IMR-90 (cell line): ENCODE measurements around the gene RASSF5. TPM values are rescaled to one million over a fixed set of nuclear protein-coding genes. Genes with fewer than 3 reads are reported as not detected.

Experiments
- ATAC-seq: fragments of 200-7000 bp; cut with Tn5 transposase; 2 replicates; pipeline ENCODE4 v1.9.1; 2020; ENCODE audit warnings: low read depth, mild to moderate bottlenecking, moderate library complexity
- BruUV-seq: library from RNA; stranded (reverse); fragments of 400-500 nt; replicated peaks from 2 replicates; lab custom pipeline; 2021; lab: Mats Ljungman, UMichigan
- CTCF ChIA-PET: fragments of 300-600 bp; formaldehyde crosslinking; extraction: SDS; loops from one replicate; lab custom pipeline; 2021; ENCODE audit warnings: antibody characterized with exemption; lab: Yijun Ruan, JAX
- POLR2A ChIA-PET: fragments of 300-600 bp; sonication (Branson Sonifier 250); formaldehyde crosslinking; loops from one replicate; lab custom pipeline; 2022; ENCODE audit warnings: antibody characterized with exemption; ENCODE audit not compliant: unreplicated experiment; lab: Charles Lee
- DNase-seq: peaks from one replicate; pipeline ENCODE4 v3.0.0; 2013
- H2AFZ ChIP-seq: replicated peaks from 2 replicates; pipeline ENCODE3; 2013; ENCODE audit warnings: low read length, mild to moderate bottlenecking; ENCODE audit not compliant: poor library complexity
- H2AK5ac ChIP-seq: 2 replicates; pipeline ENCODE4 v1.6.1; 2013; ENCODE audit warnings: low read depth, low read length, inconsistent platforms
- H2AK9ac ChIP-seq: replicated peaks from 2 replicates; pipeline ENCODE3; 2013; ENCODE audit warnings: mild to moderate bottlenecking, low read depth, low read length, moderate library complexity; ENCODE audit not compliant: poor library complexity
- H2BK120ac ChIP-seq: 2 replicates; pipeline ENCODE4 v1.6.1; 2013; ENCODE audit warnings: low read depth, low read length, inconsistent platforms
- H2BK15ac ChIP-seq: 3 replicates; pipeline ENCODE4 v1.6.1; 2013; ENCODE audit warnings: low read depth, low read length, inconsistent platforms
- H2BK20ac ChIP-seq: 2 replicates; pipeline ENCODE4 v1.6.1; 2013; ENCODE audit warnings: low read depth, mild to moderate bottlenecking, inconsistent platforms, low read length, moderate library complexity
- H2BK5ac ChIP-seq: 2 replicates; pipeline ENCODE4 v1.6.1; 2013; ENCODE audit warnings: mild to moderate bottlenecking, low read depth, low read length, inconsistent platforms; ENCODE audit not compliant: poor library complexity, severe bottlenecking
- H3K14ac ChIP-seq: replicated peaks from 2 replicates; pipeline ENCODE4 v1.6.1; 2013; ENCODE audit warnings: low read depth, low read length, inconsistent platforms
- H3K18ac ChIP-seq: 2 replicates; pipeline ENCODE4 v1.6.1; 2013; ENCODE audit warnings: low read depth, low read length, control low read depth
- H3K23ac ChIP-seq: 2 replicates; pipeline ENCODE4 v1.6.1; 2013; ENCODE audit warnings: low read depth, low read length, inconsistent platforms
- H3K27ac ChIP-seq: 2 replicates; pipeline ENCODE4 v1.5.1; 2013; ENCODE audit warnings: mild to moderate bottlenecking, control low read depth, low read length; ENCODE audit not compliant: insufficient read depth
- H3K27me3 ChIP-seq: 2 replicates; pipeline ENCODE4 v1.6.1; 2013; ENCODE audit warnings: low read length; ENCODE audit not compliant: control insufficient read depth, insufficient read depth
- H3K36me3 ChIP-seq: 2 replicates; pipeline ENCODE4 v1.6.1; 2013; ENCODE audit warnings: low read length, mixed read lengths; ENCODE audit not compliant: control insufficient read depth, insufficient read depth
- H3K4ac ChIP-seq: 2 replicates; pipeline ENCODE4 v1.6.1; 2013; ENCODE audit warnings: low read depth, low read length, inconsistent platforms
- H3K4me1 ChIP-seq: 2 replicates; pipeline ENCODE4 v1.6.1; 2013; ENCODE audit warnings: low read length, mixed read lengths; ENCODE audit not compliant: control insufficient read depth, insufficient read depth
- H3K4me2 ChIP-seq: 2 replicates; pipeline ENCODE4 v1.6.1; 2013; ENCODE audit warnings: low read depth, mild to moderate bottlenecking, control low read depth, low read length, moderate library complexity
- H3K4me3 ChIP-seq: 2 replicates; pipeline ENCODE4 v1.5.1; 2013; ENCODE audit warnings: low read depth, mild to moderate bottlenecking, control low read depth, low read length, moderate library complexity; ENCODE audit not compliant: insufficient read depth
- H3K56ac ChIP-seq: 2 replicates; pipeline ENCODE4 v1.6.1; 2013; ENCODE audit warnings: low read length, inconsistent platforms; ENCODE audit not compliant: insufficient read depth; ENCODE audit errors: extremely low read depth
- H3K79me1 ChIP-seq, 2 experiments: 2 replicates each; pipeline ENCODE4 v1.6.1; 2013; ENCODE audit warnings: low read length in 2 of 2, inconsistent platforms in 1 of 2, low read depth in 1 of 2
- H3K9ac ChIP-seq: 2 replicates; pipeline ENCODE4 v1.6.1; 2013; ENCODE audit warnings: low read depth, low read length, control low read depth
- H3K9me1 ChIP-seq: 2 replicates; pipeline ENCODE4 v1.6.1; 2013; ENCODE audit warnings: low read length, inconsistent platforms; ENCODE audit not compliant: insufficient read depth
- H3K9me3 ChIP-seq: 2 replicates; pipeline ENCODE4 v1.6.1; 2013; ENCODE audit warnings: low read length; ENCODE audit not compliant: control insufficient read depth, insufficient read depth
- H4K20me1 ChIP-seq: 2 replicates; pipeline ENCODE4 v1.6.1; 2013; ENCODE audit warnings: low read length, inconsistent platforms; ENCODE audit not compliant: insufficient read depth
- H4K5ac ChIP-seq: 2 replicates; pipeline ENCODE4 v1.6.1; 2013; ENCODE audit warnings: mild to moderate bottlenecking, low read depth, low read length, control low read depth
- H4K8ac ChIP-seq, 2 experiments: 2 replicates each; pipeline ENCODE4 v1.6.1; 2013; ENCODE audit warnings: low read depth in 2 of 2, low read length in 2 of 2, control low read depth in 1 of 2, inconsistent platforms in 1 of 2
- H4K91ac ChIP-seq: 2 replicates; pipeline ENCODE4 v1.6.1; 2013; ENCODE audit warnings: low read depth, low read length, inconsistent platforms; ENCODE audit not compliant: insufficient read depth
- BHLHE40 ChIP-seq: fragments of 150-350 bp; IDR thresholded peaks from 2 replicates; pipeline ENCODE4 v1.6.1; 2016; ENCODE audit warnings: mild to moderate bottlenecking, low read depth, low read length
- CEBPB ChIP-seq: IDR thresholded peaks from 2 replicates; pipeline ENCODE4 v1.6.1; 2012; ENCODE audit warnings: low read depth, low read length, improper control_type of control experiment
- CHD1 ChIP-seq: IDR thresholded peaks from 2 replicates; pipeline ENCODE4 v1.6.1; 2012; ENCODE audit warnings: low read depth, low read length, improper control_type of control experiment
- CTCF ChIP-seq: conservative IDR thresholded peaks from 2 replicates; pipeline ENCODE4 v1.5.1; 2012; ENCODE audit warnings: mild to moderate bottlenecking, low read depth, low read length, improper control_type of control experiment
- FOS ChIP-seq: fragments of 150-350 bp; IDR thresholded peaks from 2 replicates; pipeline ENCODE4 v1.6.1; 2016; ENCODE audit warnings: low read depth, low read length
- MAFK ChIP-seq: IDR thresholded peaks from 2 replicates; pipeline ENCODE4 v1.6.1; 2012; ENCODE audit warnings: low read depth, low read length, improper control_type of control experiment
- MAZ ChIP-seq: IDR thresholded peaks from 2 replicates; pipeline ENCODE4 v1.6.1; 2012; ENCODE audit warnings: low read depth, mild to moderate bottlenecking, low read length, improper control_type of control experiment, moderate library complexity, borderline replicate concordance
- MXI1 ChIP-seq: IDR thresholded peaks from 2 replicates; pipeline ENCODE4 v1.6.1; 2012; ENCODE audit warnings: low read depth, mild to moderate bottlenecking, low read length, moderate library complexity, borderline replicate concordance
- NFE2L2 ChIP-seq: fragments of 150-350 bp; IDR thresholded peaks from 2 replicates; pipeline ENCODE4 v1.6.1; 2016; ENCODE audit warnings: low read depth, mild to moderate bottlenecking, low read length
- POLR2A ChIP-seq: IDR thresholded peaks from 2 replicates; pipeline ENCODE4 v1.6.1; 2012; ENCODE audit warnings: mild to moderate bottlenecking, low read depth, low read length
- RAD21 ChIP-seq: IDR thresholded peaks from 2 replicates; pipeline ENCODE4 v1.6.1; 2012; ENCODE audit warnings: low read length, improper control_type of control experiment
- RCOR1 ChIP-seq: IDR thresholded peaks from 2 replicates; pipeline ENCODE4 v1.6.1; 2012; ENCODE audit warnings: mild to moderate bottlenecking, low read length, improper control_type of control experiment; ENCODE audit not compliant: insufficient replicate concordance
- RFX5 ChIP-seq: IDR thresholded peaks from 2 replicates; pipeline ENCODE4 v1.8.0; 2012; ENCODE audit warnings: low read depth, mild to moderate bottlenecking, low read length, moderate library complexity
- SMC3 ChIP-seq: fragments of 150-350 bp; IDR thresholded peaks from 2 replicates; pipeline ENCODE4 v1.6.1; 2016; ENCODE audit warnings: low read depth, mild to moderate bottlenecking, antibody characterized with exemption, low read length, moderate library complexity
- USF2 ChIP-seq: fragments of 150-350 bp; IDR thresholded peaks from 2 replicates; pipeline ENCODE4 v1.6.1; 2017; ENCODE audit warnings: mild to moderate bottlenecking, antibody characterized with exemption, low read length, low read depth
- WGBS, 2 experiments: methylation state at CpG; one replicate each; pipeline versions ENCODE4 v1.1.5 to v1.1.7; 2013; ENCODE audit warnings: missing lambda C conversion rate in 2 of 2; ENCODE audit not compliant: insufficient read length in 1 of 2; ENCODE audit errors: extremely low coverage in 2 of 2; 5-methylcytosine and 5-hydroxymethylcytosine counted together
- dilution Hi-C: fragments of 300-500 bp; cut with HindIII; formaldehyde crosslinking; loops from one replicate; pipeline ENCODE4 v1.14.3; 2018; ENCODE audit warnings: low sequenced_read_pairs; ENCODE audit not compliant: unreplicated experiment
- in situ Hi-C: fragments of 300-500 bp; cut with MboI; formaldehyde crosslinking; loops from 3 replicates; pipeline ENCODE4 v1.14.3; 2019; ENCODE audit warnings: low sequenced_read_pairs, inconsistent platforms, mixed read lengths
- intact Hi-C: fragments of 100-400 bp; cut with micrococcal nuclease; formaldehyde crosslinking; loops from 2 replicates; pipeline ENCODE4 v1.10.0; 2022
- polyA plus RNA-seq, 3 experiments: library from polyadenylated mRNA; depleted of rRNA; stranded (reverse); fragments of >200 nt; gene quantifications; 2 replicates each; pipeline ENCODE4 v1.2.3, GENCODE V29; 2012; ENCODE audit warnings: low replicate concordance in 1 of 3
- total RNA-seq: library from RNA; depleted of rRNA; stranded (reverse); fragments of >200 nt; gene quantifications from 2 replicates; pipeline ENCODE4 v1.2.3, GENCODE V29; 2012
- TF ChIP-seq, protein P1 (sequence below): fragments of 150-350 bp; IDR thresholded peaks from 2 replicates; pipeline ENCODE4 v1.6.1; 2016; ENCODE audit warnings: low read depth, mild to moderate bottlenecking, low read length, moderate library complexity, borderline replicate concordance

Gene RASSF5
- total and polyA plus RNA-seq, 2 of the 4 experiments (the other 2 are of a cell fraction): 0.18 to 1.1 TPM

DNA sequence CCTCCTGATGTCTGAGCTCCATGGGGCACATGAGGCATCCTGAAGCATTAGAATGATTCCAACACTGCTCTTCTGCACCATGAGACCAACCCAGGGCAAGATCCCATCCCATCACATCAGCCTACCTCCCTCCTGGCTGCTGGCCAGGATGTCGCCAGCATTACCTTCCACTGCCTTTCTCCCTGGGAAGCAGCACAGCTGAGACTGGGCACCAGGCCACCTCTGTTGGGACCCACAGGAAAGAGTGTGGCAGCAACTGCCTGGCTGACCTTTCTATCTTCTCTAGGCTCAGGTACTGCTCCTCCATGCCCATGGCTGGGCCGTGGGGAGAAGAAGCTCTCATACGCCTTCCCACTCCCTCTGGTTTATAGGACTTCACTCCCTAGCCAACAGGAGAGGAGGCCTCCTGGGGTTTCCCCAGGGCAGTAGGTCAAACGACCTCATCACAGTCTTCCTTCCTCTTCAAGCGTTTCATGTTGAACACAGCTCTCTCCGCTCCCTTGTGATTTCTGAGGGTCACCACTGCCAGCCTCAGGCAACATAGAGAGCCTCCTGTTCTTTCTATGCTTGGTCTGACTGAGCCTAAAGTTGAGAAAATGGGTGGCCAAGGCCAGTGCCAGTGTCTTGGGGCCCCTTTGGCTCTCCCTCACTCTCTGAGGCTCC is 11.1 kb upstream of the RASSF5 start:
- in situ Hi-C loops: no loop called here
- CTCF ChIA-PET: interaction anchor here (0.7 kb wide), 1 partner anchor 486 kb away, joined by 3 read pairs; no protein-coding TSS in a partner anchor
- Histone ChIP-seq H4K5ac (no peak overlapping the region), H3K27me3 (no peaks in the 10 kb centered on the region), H3K9me3 (no peaks in the 10 kb centered on the region), H3K36me3 (peaks cover 38% of the 10 kb centered on the region), H4K91ac (no peak overlapping the region), H3K27ac (no peak overlapping the region), H2AK9ac (no peak overlapping the region), H3K4ac (no peak overlapping the region), H2BK5ac (no peak overlapping the region), H3K18ac (no peak overlapping the region), H3K4me2 (no peak overlapping the region), H2AFZ (no peak overlapping the region), H3K9me1 (peaks cover 12% of the 10 kb centered on the region; the same call in 1 of the 2 replicates), H3K79me1 (no peaks in the 10 kb centered on the region), H3K23ac (no peak overlapping the region), H4K8ac (no peak overlapping the region), H3K4me1 (peaks cover 6% of the 10 kb centered on the region), H3K4me3 (no peak overlapping the region), H3K9ac (no peak overlapping the region), H2BK15ac (no peak overlapping the region), H3K14ac (no peak overlapping the region), H4K20me1 (no peaks in the 10 kb centered on the region), H2AK5ac (no peak overlapping the region), H2BK20ac (no peak overlapping the region), H3K56ac (no peak overlapping the region), H2BK120ac (no peak overlapping the region)
- dilution Hi-C loops: no loop called here
- intact Hi-C loops: no loop called here
- DNase-seq: no peak
- no CpG with 5 or more reads among the region's 6 CpGs for WGBS, 2 experiments
- POLR2A ChIA-PET: no interaction called here
- TF ChIP-seq MAZ (no peak), RCOR1 (no peak), USF2 (no peak), POLR2A (no peak), BHLHE40 (no peak), MXI1 (no peak), CEBPB (no peak), RAD21 (no peak), CHD1 (no peak), NFE2L2 (no peak), FOS (no peak), SMC3 (no peak), MAFK (no peak), CTCF (no peak), RFX5 (no peak)
- TF ChIP-seq, protein P1, sequence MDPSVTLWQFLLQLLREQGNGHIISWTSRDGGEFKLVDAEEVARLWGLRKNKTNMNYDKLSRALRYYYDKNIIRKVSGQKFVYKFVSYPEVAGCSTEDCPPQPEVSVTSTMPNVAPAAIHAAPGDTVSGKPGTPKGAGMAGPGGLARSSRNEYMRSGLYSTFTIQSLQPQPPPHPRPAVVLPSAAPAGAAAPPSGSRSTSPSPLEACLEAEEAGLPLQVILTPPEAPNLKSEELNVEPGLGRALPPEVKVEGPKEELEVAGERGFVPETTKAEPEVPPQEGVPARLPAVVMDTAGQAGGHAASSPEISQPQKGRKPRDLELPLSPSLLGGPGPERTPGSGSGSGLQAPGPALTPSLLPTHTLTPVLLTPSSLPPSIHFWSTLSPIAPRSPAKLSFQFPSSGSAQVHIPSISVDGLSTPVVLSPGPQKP: no peak
- ATAC-seq: no peak
- BruUV-seq: no TSS peak
